H1 (cell line): ENCODE data around the gene NCSTN. TPM values are rescaled to one million over a fixed set of nuclear protein-coding genes. Genes with fewer than 3 reads are reported as not detected.

Experiments used
- CTCF ChIA-PET: fragments of 300-600 bp; sonication (Branson Sonifier 250); formaldehyde crosslinking; loops from one replicate; lab custom pipeline; 2021; ENCODE audit not compliant: partially characterized antibody; lab: Charles Lee
- POLR2A ChIA-PET: fragments of 300-600 bp; sonication (Branson Sonifier 250); formaldehyde crosslinking; loops from one replicate; lab custom pipeline; 2021; ENCODE audit warnings: inconsistent platforms; ENCODE audit not compliant: partially characterized antibody; lab: Charles Lee
- DNase-seq, 2 experiments: peaks; one replicate each; pipeline versions ENCODE4 v3.0.0 to v3.0.0-alpha.2; 2010 to 2022; ENCODE audit warnings: low spot score in 2 of 2, low read depth in 1 of 2, mixed read lengths in 1 of 2
- FAIRE-seq: peaks from 2 replicates; lab custom pipeline; 2011; peaks lifted over from hg19 to GRCh38; lab: Jason Lieb, UNC
- H2AFZ ChIP-seq: 2 replicates; pipeline ENCODE4 v1.8.1; 2012; ENCODE audit warnings: low read length, inconsistent platforms
- H2AK5ac ChIP-seq: 2 replicates; pipeline ENCODE4 v1.6.1; 2013; ENCODE audit warnings: low read depth, low read length
- H2BK120ac ChIP-seq: replicated peaks from 2 replicates; pipeline ENCODE3; 2013; ENCODE audit warnings: low read depth, low read length, inconsistent platforms
- H2BK12ac ChIP-seq: 2 replicates; pipeline ENCODE4 v1.6.1; 2013; ENCODE audit warnings: low read depth, low read length
- H2BK15ac ChIP-seq: 2 replicates; pipeline ENCODE4 v1.6.1; 2013; ENCODE audit warnings: low read length
- H2BK20ac ChIP-seq: 2 replicates; pipeline ENCODE4 v1.6.1; 2013; ENCODE audit warnings: low read length
- H2BK5ac ChIP-seq: 2 replicates; pipeline ENCODE4 v1.6.1; 2013; ENCODE audit warnings: low read depth, low read length
- H3K14ac ChIP-seq: 2 replicates; pipeline ENCODE4 v1.6.1; 2013; ENCODE audit warnings: inconsistent platforms; ENCODE audit not compliant: insufficient read length
- H3K18ac ChIP-seq: 2 replicates; pipeline ENCODE4 v1.6.1; 2013; ENCODE audit warnings: low read length; ENCODE audit errors: extremely low read depth
- H3K23ac ChIP-seq: 2 replicates; pipeline ENCODE4 v1.6.1; 2013; ENCODE audit warnings: inconsistent platforms; ENCODE audit not compliant: insufficient read length
- H3K23me2 ChIP-seq: 2 replicates; pipeline ENCODE4 v1.6.1; 2013; ENCODE audit warnings: low read depth, low read length
- H3K27ac ChIP-seq: 2 replicates; pipeline ENCODE4 v1.6.1; 2011; ENCODE audit warnings: low read depth, low read length, inconsistent platforms
- H3K27me3 ChIP-seq, 4 experiments: replicated peaks in 1 of 4; 1 replicate in 1 of 4; 2 replicates in 3 of 4; pipeline versions ENCODE4 v1.6.1 to v1.8.1; 2011 to 2013; ENCODE audit warnings: low read length in 3 of 4, mild to moderate bottlenecking in 3 of 4, inconsistent platforms in 2 of 4, mixed read lengths in 2 of 4, moderate library complexity in 1 of 4; ENCODE audit not compliant: control insufficient read depth in 3 of 4, insufficient read depth in 3 of 4; ENCODE audit errors: extremely low read depth in 1 of 4
- H3K36me3 ChIP-seq, 4 experiments: 2 replicates each; pipeline versions ENCODE4 v1.6.1 to v1.8.1; 2011 to 2013; ENCODE audit warnings: mild to moderate bottlenecking in 4 of 4, low read length in 3 of 4, moderate library complexity in 2 of 4, control low read depth in 1 of 4, inconsistent platforms in 1 of 4; ENCODE audit not compliant: insufficient read depth in 4 of 4, control insufficient read depth in 2 of 4
- H3K4ac ChIP-seq: replicated peaks from 2 replicates; pipeline ENCODE3; 2013; ENCODE audit warnings: low read length, low read depth, mixed read lengths, inconsistent platforms; ENCODE audit not compliant: insufficient read length
- H3K4me1 ChIP-seq, 4 experiments: replicated peaks in 1 of 4; 1 replicate in 1 of 4; 2 replicates in 3 of 4; pipeline versions ENCODE4 v1.6.1 to v1.8.1; 2011 to 2013; ENCODE audit warnings: low read length in 3 of 4, inconsistent platforms in 2 of 4, mixed read lengths in 1 of 4; ENCODE audit not compliant: insufficient read depth in 4 of 4, control insufficient read depth in 3 of 4
- H3K4me2 ChIP-seq, 2 experiments: 2 replicates each; pipeline versions ENCODE4 v1.6.1 to v1.8.1; 2011 to 2013; ENCODE audit warnings: low read depth in 2 of 2, low read length in 2 of 2, control low read depth in 1 of 2, inconsistent platforms in 1 of 2, mild to moderate bottlenecking in 1 of 2; ENCODE audit not compliant: insufficient read depth in 1 of 2
- H3K4me3 ChIP-seq, 4 experiments: fragments of 200-600, 300-600 bp in 1 of 4; sonication (generic), shearing (Covaris generic), sonication (Bioruptor Twin) in 1 of 4; 2 replicates each; pipeline versions ENCODE4 v1.5.1 to v1.8.1; 2011 to 2016; ENCODE audit warnings: low read length in 4 of 4, low read depth in 3 of 4, control low read depth in 2 of 4, inconsistent platforms in 2 of 4, mild to moderate bottlenecking in 2 of 4, mixed read lengths in 1 of 4, moderate library complexity in 1 of 4; ENCODE audit not compliant: insufficient read depth in 2 of 4; ENCODE audit errors: extremely low read depth in 1 of 4
- H3K56ac ChIP-seq: replicated peaks from 2 replicates; pipeline ENCODE3; 2013; ENCODE audit warnings: low read depth, mild to moderate bottlenecking, mixed read lengths, low read length, inconsistent platforms; ENCODE audit not compliant: insufficient read length
- H3K79me1 ChIP-seq: 2 replicates; pipeline ENCODE4 v1.6.1; 2013; ENCODE audit warnings: low read depth, low read length, control low read depth
- H3K79me2 ChIP-seq, 2 experiments: 2 replicates each; pipeline versions ENCODE4 v1.6.1 to v1.8.1; 2012 to 2013; ENCODE audit warnings: low read length in 2 of 2, mild to moderate bottlenecking in 2 of 2, inconsistent platforms in 1 of 2; ENCODE audit not compliant: insufficient read depth in 2 of 2, control insufficient read depth in 1 of 2
- H3K9ac ChIP-seq, 4 experiments: replicated peaks in 1 of 4; 1 replicate in 1 of 4; 2 replicates in 3 of 4; pipeline versions ENCODE4 v1.6.1 to v1.8.1; 2011 to 2013; ENCODE audit warnings: low read depth in 3 of 4, low read length in 3 of 4, control low read depth in 2 of 4, mild to moderate bottlenecking in 2 of 4, moderate library complexity in 2 of 4, inconsistent platforms in 1 of 4; ENCODE audit errors: extremely low read depth in 1 of 4
- H3K9me3 ChIP-seq, 2 experiments: 2 replicates each; pipeline versions ENCODE4 v1.6.1 to v1.8.1; 2012 to 2013; ENCODE audit warnings: mild to moderate bottlenecking in 2 of 2, moderate library complexity in 2 of 2, control low read depth in 1 of 2, inconsistent platforms in 1 of 2, low read depth in 1 of 2, low read length in 1 of 2, mixed read lengths in 1 of 2; ENCODE audit not compliant: insufficient read depth in 2 of 2
- H4K20me1 ChIP-seq, 2 experiments: replicated peaks in 1 of 2; 2 replicates each; pipeline versions ENCODE3 to v1.8.1; 2011 to 2013; ENCODE audit warnings: inconsistent platforms in 2 of 2, low read length in 2 of 2, mild to moderate bottlenecking in 1 of 2; ENCODE audit not compliant: insufficient read depth in 2 of 2, control insufficient read depth in 1 of 2
- H4K5ac ChIP-seq: 2 replicates; pipeline ENCODE4 v1.6.1; 2013; ENCODE audit warnings: low read length, low read depth, mixed read lengths, inconsistent platforms; ENCODE audit not compliant: insufficient read length
- H4K8ac ChIP-seq: 2 replicates; pipeline ENCODE4 v1.8.0; 2013; ENCODE audit warnings: mild to moderate bottlenecking, moderate library complexity, low read length, inconsistent platforms; ENCODE audit not compliant: insufficient read depth; ENCODE audit errors: extremely low read depth
- H4K91ac ChIP-seq: replicated peaks from 2 replicates; pipeline ENCODE3; 2013; ENCODE audit warnings: low read length, mixed read lengths, inconsistent platforms; ENCODE audit not compliant: insufficient read length
- GABPA ChIP-seq: IDR thresholded peaks from 2 replicates; pipeline ENCODE4 v1.6.1; 2011; ENCODE audit warnings: mild to moderate bottlenecking, low read length, moderate library complexity, borderline replicate concordance; ENCODE audit not compliant: insufficient read depth
- WGBS, 2 experiments: shearing (Covaris generic) in 1 of 2; methylation state at CpG; one replicate each; pipeline versions ENCODE4 v1.1.6 to v1.1.7; 2013 to 2015; ENCODE audit warnings: low lambda C conversion rate in 2 of 2, mixed read lengths in 2 of 2, inconsistent platforms in 1 of 2, low coverage in 1 of 2, missing lambda C conversion rate in 1 of 2; ENCODE audit not compliant: insufficient replicate concordance in 2 of 2, insufficient coverage in 1 of 2, insufficient read length in 1 of 2; ENCODE audit errors: extremely low coverage in 1 of 2, missing lambda C conversion rate in 1 of 2; 5-methylcytosine and 5-hydroxymethylcytosine counted together
- polyA plus RNA-seq, 7 experiments: library from polyadenylated mRNA; depleted of rRNA in 3 of 7; stranded (reverse) in 5 of 7; unstranded in 2 of 7; fragments of >200 nt in 5 of 7; fragments of 200-250 nt in 2 of 7; gene quantifications; 1 replicate in 5 of 7; 2 replicates in 1 of 7; 4 replicates in 1 of 7; pipeline versions ENCODE4 v1.2.1 to v1.2.3, GENCODE V29; 2011 to 2013; ENCODE audit warnings: missing spikeins in 2 of 7, mixed read lengths in 2 of 7
- total RNA-seq: library from RNA; stranded (reverse); fragmentation: NEBNext Ultra II Directional; extraction: Animal tissue kit (Norgen Biotek cat#: 25700); gene quantifications from 2 replicates; pipeline ENCODE4 v1.2.1, GENCODE V29; 2021

NCSTN gene
- total and polyA plus RNA-seq, 2 of the 8 experiments (the other 6 are each of a cell fraction or from before 2014, with no cell fraction given), result 64.7 to 125 TPM

GRCh38 chr1:160300173-160300572, 43.0 kb upstream of the NCSTN start:
- no peak overlapping the region for H3K4me3 ChIP-seq
- no peaks in the 10 kb centered on the region for H3K9me3 ChIP-seq
- no peak overlapping the region for H3K27ac ChIP-seq
- no peak overlapping the region for H3K23ac ChIP-seq
- H3K36me3 ChIP-seq, result peaks cover 17 to 61% (median 51%) of the 10 kb centered on the region in 4 experiments
- 92% methylated on average over 7 of the region's 7 CpGs; no CpG with 5 or more reads in 1 of the 2 experiments for WGBS, 2 experiments
- H4K91ac ChIP-seq, result no peak overlapping the region
- peaks cover 0 to 2% of the 10 kb centered on the region in 2 experiments for H4K20me1 ChIP-seq
- H2BK12ac ChIP-seq, result no peak overlapping the region
- no peak for TF ChIP-seq GABPA
- H3K18ac ChIP-seq, result no peak overlapping the region
- no peak overlapping the region for H2AFZ ChIP-seq
- H2AK5ac ChIP-seq, result no peak overlapping the region
- no peak overlapping the region for H2BK20ac ChIP-seq
- DNase-seq (no peak), FAIRE-seq (no peak)
- no peak overlapping the region for H3K56ac ChIP-seq
- H3K79me2 ChIP-seq, result no peaks in the 10 kb centered on the region
- H3K79me1 ChIP-seq, result no peaks in the 10 kb centered on the region
- no peak overlapping the region for H2BK120ac ChIP-seq
- no peaks in the 10 kb centered on the region for H3K23me2 ChIP-seq
- H2BK5ac ChIP-seq, result no peak overlapping the region
- no peak overlapping the region for H4K8ac ChIP-seq
- H3K9ac ChIP-seq, result no peak overlapping the region
- no peak overlapping the region for H4K5ac ChIP-seq
- no peak overlapping the region for H2BK15ac ChIP-seq
- no peak overlapping the region for H3K14ac ChIP-seq
- no peak overlapping the region for H3K4ac ChIP-seq
- POLR2A ChIA-PET, result interaction anchor here (0.6 to 1.4 kb wide), 2 partner anchors 15 to 23 kb away, joined by 3 read pairs; no protein-coding TSS in a partner anchor
- CTCF ChIA-PET, result interaction anchor here (1.2 to 6.4 kb wide), 2 partner anchors 8 to 16 kb away, joined by 3 to 83 read pairs; partner anchors contain the start of gene PEX19
- no peak overlapping the region for H3K4me2 ChIP-seq
- no peaks in the 10 kb centered on the region for H3K27me3 ChIP-seq
- H3K4me1 ChIP-seq, result no peaks in the 10 kb centered on the region
